ENCODE data around the gene PCMT1. TPM values are rescaled to one million over a fixed set of nuclear protein-coding genes. Genes with fewer than 3 reads are reported as not detected.
A peak's percentile ranks its signal among the peaks of the same experiment; 100 is the strongest.

The PCMT1 gene
- 97.0 TPM for polyA plus RNA-seq (2013, experiment 1 of 2)
- polyA plus RNA-seq (2013, experiment 2 of 2): 98.3 TPM

DNA sequence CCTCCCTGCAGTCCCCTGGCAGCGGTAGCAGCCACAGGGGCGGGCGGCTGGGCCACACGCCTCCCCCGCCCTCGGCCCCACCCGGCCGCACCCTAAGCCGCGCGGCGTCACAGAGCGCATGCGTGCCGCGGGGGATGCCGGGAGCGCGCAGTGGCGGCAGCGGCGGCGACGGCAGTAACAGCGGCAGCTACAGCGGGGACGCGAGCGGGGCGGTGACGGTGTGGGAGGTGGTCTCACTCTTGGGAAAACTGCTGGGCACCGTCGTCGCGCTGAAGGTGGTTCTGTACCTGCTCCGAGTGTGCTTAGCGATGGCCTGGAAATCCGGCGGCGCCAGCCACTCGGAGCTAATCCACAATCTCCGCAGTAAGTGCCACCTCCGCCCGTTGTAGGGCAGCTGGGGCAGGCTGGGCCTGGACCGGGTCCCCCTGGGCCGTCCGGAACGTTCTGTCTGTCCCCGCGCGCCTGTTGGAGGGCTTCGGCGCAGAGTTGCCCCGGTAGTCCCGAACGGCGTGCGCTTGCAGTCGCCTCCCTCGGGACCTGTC lies at the start of gene PCMT1:
Gene PCMT1, plus strand, starts transcription at position 148 of the 542 bp plus-strand sequence. Its CDS starts 161 bp downstream, at position 309.
- Histone ChIP-seq H4K8ac (ENCODE audit: low read depth, low read length) (no peak within 1 kb of the TSS), H3K9ac (ENCODE audit: low read length) (peak within 1 kb of the TSS; percentile 99), H3K27ac (ENCODE audit: low read depth, low read length) (peak within 1 kb of the TSS; percentile 91), H3K36me3 (ENCODE audit: control insufficient read depth, insufficient read depth, low read length) (no peaks in the 10 kb centered on the region), H3K4me3 (ENCODE audit: low read length) (peak within 1 kb of the TSS; percentile 97), H3K18ac (ENCODE audit: low read length) (peak within 1 kb of the TSS; percentile 30), H2BK120ac (ENCODE audit: low read depth, low read length) (no peak within 1 kb of the TSS), H3K27me3 (ENCODE audit: insufficient read depth, low read length, poor library complexity) (no peaks in the 10 kb centered on the region), H3K56ac (ENCODE audit: low read length) (peak within 1 kb of the TSS; percentile 100), H4K5ac (ENCODE audit: low read length) (peak within 1 kb of the TSS; percentile 81), H3K23ac (ENCODE audit: low read length) (peak within 1 kb of the TSS; percentile 89), H3K4ac (ENCODE audit: low read depth, low read length) (peak within 1 kb of the TSS; percentile 1), H3K79me2 (ENCODE audit: control insufficient read depth, insufficient read depth, low read length) (peaks cover 47% of the 10 kb centered on the region), H2BK15ac (replicated peaks; ENCODE audit: low read depth) (no peak within 1 kb of the TSS), H3K79me1 (ENCODE audit: low read length) (peaks cover 4% of the 10 kb centered on the region), H3K4me2 (ENCODE audit: low read length) (peak within 1 kb of the TSS; percentile 70), H3K4me1 (ENCODE audit: control insufficient read depth, low read depth, low read length) (no peaks in the 10 kb centered on the region), H2BK5ac (ENCODE audit: low read length) (peak within 1 kb of the TSS; percentile 82), H2AK5ac (ENCODE audit: low read length) (no peak within 1 kb of the TSS)
- no CpG with 5 or more reads among the region's 60 CpGs for WGBS (ENCODE audit: extremely low coverage, insufficient coverage, low lambda C conversion rate)
- DNase-seq: peak; percentile 96

DNA sequence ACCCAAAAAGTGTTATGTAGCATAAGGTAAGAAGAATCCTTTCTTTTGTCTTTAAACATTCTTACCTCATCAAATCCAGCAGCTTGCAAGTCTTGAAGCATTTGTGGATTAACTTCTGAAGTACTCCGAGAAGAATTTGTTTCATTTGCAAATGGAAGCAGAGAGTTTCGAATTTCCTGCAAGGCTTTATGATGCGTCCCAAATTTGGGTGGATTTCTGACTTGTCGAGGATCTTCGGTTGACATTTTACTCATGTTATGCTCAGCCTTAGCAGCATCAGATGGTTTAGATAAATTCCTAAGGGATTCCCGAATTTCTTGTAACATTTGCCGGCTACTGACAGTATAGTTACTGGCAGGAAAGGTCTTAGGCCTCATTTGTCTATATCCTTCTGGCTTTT lies 47.8 kb upstream of the PCMT1 start:
- Histone ChIP-seq H3K56ac (ENCODE audit: low read length) (peak overlapping the region; percentile 40), H3K79me2 (ENCODE audit: control insufficient read depth, insufficient read depth, low read length) (peaks cover 35% of the 10 kb centered on the region), H3K4me1 (ENCODE audit: control insufficient read depth, low read depth, low read length) (no peaks in the 10 kb centered on the region), H3K27me3 (ENCODE audit: insufficient read depth, low read length, poor library complexity) (no peaks in the 10 kb centered on the region), H3K4ac (ENCODE audit: low read depth, low read length) (no peak overlapping the region), H3K9ac (ENCODE audit: low read length) (no peak overlapping the region), H2BK15ac (replicated peaks; ENCODE audit: low read depth) (no peak overlapping the region), H2BK5ac (ENCODE audit: low read length) (no peak overlapping the region), H3K79me1 (ENCODE audit: low read length) (no peaks in the 10 kb centered on the region), H2BK120ac (ENCODE audit: low read depth, low read length) (no peak overlapping the region), H4K5ac (ENCODE audit: low read length) (no peak overlapping the region), H4K8ac (ENCODE audit: low read depth, low read length) (no peak overlapping the region), H3K4me2 (ENCODE audit: low read length) (no peak overlapping the region), H2AK5ac (ENCODE audit: low read length) (no peak overlapping the region), H3K18ac (ENCODE audit: low read length) (no peak overlapping the region), H3K27ac (ENCODE audit: low read depth, low read length) (peak overlapping the region; percentile 51), H3K23ac (ENCODE audit: low read length) (no peak overlapping the region), H3K36me3 (ENCODE audit: control insufficient read depth, insufficient read depth, low read length) (no peaks in the 10 kb centered on the region), H3K4me3 (ENCODE audit: low read length) (no peak overlapping the region)
- peak; percentile 87 for DNase-seq
- WGBS (ENCODE audit: extremely low coverage, insufficient coverage, low lambda C conversion rate): no CpG with 5 or more reads among the region's 7 CpGs

GRCh38 chr6:149711711-149712110 lies 37.8 kb upstream of the PCMT1 start:
- Histone ChIP-seq H2BK120ac (ENCODE audit: low read depth, low read length) (no peak overlapping the region), H3K4ac (ENCODE audit: low read depth, low read length) (no peak overlapping the region), H3K4me1 (ENCODE audit: control insufficient read depth, low read depth, low read length) (peaks cover 13% of the 10 kb centered on the region), H3K79me1 (ENCODE audit: low read length) (peaks cover 4% of the 10 kb centered on the region), H2BK5ac (ENCODE audit: low read length) (no peak overlapping the region), H3K18ac (ENCODE audit: low read length) (no peak overlapping the region), H3K36me3 (ENCODE audit: control insufficient read depth, insufficient read depth, low read length) (no peaks in the 10 kb centered on the region), H2AK5ac (ENCODE audit: low read length) (no peak overlapping the region), H3K4me3 (ENCODE audit: low read length) (no peak overlapping the region), H4K8ac (ENCODE audit: low read depth, low read length) (no peak overlapping the region), H3K27me3 (ENCODE audit: insufficient read depth, low read length, poor library complexity) (no peaks in the 10 kb centered on the region), H3K56ac (ENCODE audit: low read length) (peak overlapping the region; percentile 6), H3K27ac (ENCODE audit: low read depth, low read length) (peak overlapping the region; percentile 62), H3K9ac (ENCODE audit: low read length) (no peak overlapping the region), H2BK15ac (replicated peaks; ENCODE audit: low read depth) (no peak overlapping the region), H3K4me2 (ENCODE audit: low read length) (no peak overlapping the region), H3K23ac (ENCODE audit: low read length) (no peak overlapping the region), H4K5ac (ENCODE audit: low read length) (no peak overlapping the region), H3K79me2 (ENCODE audit: control insufficient read depth, insufficient read depth, low read length) (peaks cover 56% of the 10 kb centered on the region)
- no peak for DNase-seq
- no CpG with 5 or more reads among the region's 5 CpGs for WGBS (ENCODE audit: extremely low coverage, insufficient coverage, low lambda C conversion rate)

- H3K4ac ChIP-seq (ENCODE audit: low read depth, low read length): no peak overlapping the region
- H3K27me3 ChIP-seq (ENCODE audit: insufficient read depth, low read length, poor library complexity): no peaks in the 10 kb centered on the region
- H2AK5ac ChIP-seq (ENCODE audit: low read length): no peak overlapping the region
- H2BK15ac ChIP-seq (replicated peaks; ENCODE audit: low read depth): no peak overlapping the region
- peaks cover 57% of the 10 kb centered on the region for H3K79me2 ChIP-seq (ENCODE audit: control insufficient read depth, insufficient read depth, low read length)
- no peak overlapping the region for H4K8ac ChIP-seq (ENCODE audit: low read depth, low read length)
- no peak overlapping the region for H2BK5ac ChIP-seq (ENCODE audit: low read length)
- no peak overlapping the region for H3K27ac ChIP-seq (ENCODE audit: low read depth, low read length)
- H3K4me2 ChIP-seq (ENCODE audit: low read length): no peak overlapping the region
- no peak overlapping the region for H3K56ac ChIP-seq (ENCODE audit: low read length)
- no peak overlapping the region for H3K23ac ChIP-seq (ENCODE audit: low read length)
- no peaks in the 10 kb centered on the region for H3K36me3 ChIP-seq (ENCODE audit: control insufficient read depth, insufficient read depth, low read length)
- H3K4me1 ChIP-seq (ENCODE audit: control insufficient read depth, low read depth, low read length): peaks cover 9% of the 10 kb centered on the region
- no CpG with 5 or more reads among the region's 1 CpG for WGBS (ENCODE audit: extremely low coverage, insufficient coverage, low lambda C conversion rate)
- no peak overlapping the region for H3K18ac ChIP-seq (ENCODE audit: low read length)
- no peak overlapping the region for H3K9ac ChIP-seq (ENCODE audit: low read length)
- no peak overlapping the region for H2BK120ac ChIP-seq (ENCODE audit: low read depth, low read length)
- H3K4me3 ChIP-seq (ENCODE audit: low read length): no peak overlapping the region
- no peak overlapping the region for H4K5ac ChIP-seq (ENCODE audit: low read length)
- peaks cover 4% of the 10 kb centered on the region for H3K79me1 ChIP-seq (ENCODE audit: low read length)
- DNase-seq: no peak
Observed at GRCh38 chr6:149714442-149714841, 35.1 kb upstream of the PCMT1 start.

DNA sequence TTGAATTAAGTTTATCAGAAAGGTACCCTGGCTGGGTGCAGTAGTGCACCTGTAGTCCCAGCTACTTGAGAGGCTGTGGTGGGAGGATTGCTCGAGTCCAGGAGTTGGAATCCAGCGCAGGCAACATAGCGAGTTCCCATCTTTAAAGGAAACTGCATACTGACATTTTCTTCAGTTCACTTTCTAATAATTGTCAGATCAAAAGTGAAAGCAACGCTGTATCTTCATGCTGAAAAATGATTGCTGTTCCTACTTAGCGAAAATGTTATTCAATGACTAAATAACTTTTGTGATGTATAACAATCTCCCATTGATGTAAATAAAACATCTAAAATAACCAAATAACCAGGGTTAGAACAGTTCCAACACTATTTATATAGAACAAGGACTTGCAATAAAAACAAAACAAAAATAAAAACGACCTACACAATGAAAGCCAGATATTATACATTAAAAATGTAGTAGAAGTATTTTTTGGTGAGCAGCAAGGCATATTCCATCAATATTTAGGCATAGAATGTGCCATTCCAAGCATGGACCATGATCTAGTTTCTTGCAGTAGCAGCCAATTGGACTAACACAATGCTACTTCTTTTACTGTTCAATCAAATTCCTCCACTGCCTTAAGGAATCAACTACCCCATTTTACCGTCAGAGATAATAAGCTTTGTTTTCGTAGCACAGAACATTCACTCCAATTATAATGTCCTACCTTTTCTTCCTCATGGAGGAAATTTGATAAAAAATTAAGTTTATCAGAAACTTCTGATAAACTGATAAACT lies 33.2 kb upstream of the PCMT1 start:
- Histone ChIP-seq H3K4me3 (ENCODE audit: low read length) (peak overlapping the region; percentile 13), H3K9ac (ENCODE audit: low read length) (peak overlapping the region; percentile 66), H3K18ac (ENCODE audit: low read length) (no peak overlapping the region), H3K56ac (ENCODE audit: low read length) (peak overlapping the region; percentile 51), H4K5ac (ENCODE audit: low read length) (no peak overlapping the region), H3K27me3 (ENCODE audit: insufficient read depth, low read length, poor library complexity) (no peaks in the 10 kb centered on the region), H3K23ac (ENCODE audit: low read length) (no peak overlapping the region), H4K8ac (ENCODE audit: low read depth, low read length) (no peak overlapping the region), H2AK5ac (ENCODE audit: low read length) (no peak overlapping the region), H2BK5ac (ENCODE audit: low read length) (no peak overlapping the region), H3K27ac (ENCODE audit: low read depth, low read length) (no peak overlapping the region), H3K4me1 (ENCODE audit: control insufficient read depth, low read depth, low read length) (peaks cover 7% of the 10 kb centered on the region), H2BK120ac (ENCODE audit: low read depth, low read length) (no peak overlapping the region), H3K4me2 (ENCODE audit: low read length) (peak overlapping the region; percentile 60), H3K36me3 (ENCODE audit: control insufficient read depth, insufficient read depth, low read length) (no peaks in the 10 kb centered on the region), H2BK15ac (replicated peaks; ENCODE audit: low read depth) (no peak overlapping the region), H3K79me2 (ENCODE audit: control insufficient read depth, insufficient read depth, low read length) (peaks cover 48% of the 10 kb centered on the region), H3K79me1 (ENCODE audit: low read length) (peaks cover 4% of the 10 kb centered on the region), H3K4ac (ENCODE audit: low read depth, low read length) (no peak overlapping the region)
- no CpG with 5 or more reads among the region's 8 CpGs for WGBS (ENCODE audit: extremely low coverage, insufficient coverage, low lambda C conversion rate)
- no peak for DNase-seq
